Measurements from ENCODE around the gene APOM.
A peak's percentile ranks its signal among the peaks of the same experiment; 100 is the strongest.

Gene APOM

DNA sequence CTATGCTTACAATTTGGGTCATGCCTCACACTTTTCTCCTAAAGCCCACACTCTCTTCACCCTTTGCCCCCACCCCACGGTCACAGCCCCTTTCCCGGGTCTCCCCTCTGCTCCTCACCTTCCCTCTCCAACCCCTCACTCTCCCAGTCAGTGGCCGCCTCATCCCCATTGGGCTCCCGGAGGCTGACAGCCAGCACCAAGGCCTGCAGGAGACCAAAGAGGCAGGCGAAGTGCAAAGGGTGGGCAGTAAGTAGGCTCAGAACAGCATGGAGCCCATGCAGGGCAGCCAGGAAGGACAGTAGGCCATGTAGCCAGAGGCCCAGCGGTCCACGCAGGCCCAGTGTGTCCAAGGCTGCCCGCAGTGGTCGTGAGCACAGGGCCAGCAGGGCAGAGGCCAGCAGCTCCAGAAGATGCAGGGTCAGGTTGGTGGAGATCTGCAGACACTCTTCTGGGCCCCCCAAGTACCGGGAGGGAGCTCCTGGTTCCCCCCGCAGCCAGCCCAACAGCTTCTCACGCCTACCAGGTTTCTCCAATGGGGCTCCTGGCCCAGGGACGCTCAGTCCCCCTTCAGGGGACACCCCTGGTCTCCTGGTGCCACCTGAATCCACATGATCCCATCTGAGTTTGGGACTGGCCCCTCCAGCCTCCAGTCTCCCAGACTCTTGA lies 3.4 kb downstream of the APOM start:
- DNase-seq = no peak

DNA sequence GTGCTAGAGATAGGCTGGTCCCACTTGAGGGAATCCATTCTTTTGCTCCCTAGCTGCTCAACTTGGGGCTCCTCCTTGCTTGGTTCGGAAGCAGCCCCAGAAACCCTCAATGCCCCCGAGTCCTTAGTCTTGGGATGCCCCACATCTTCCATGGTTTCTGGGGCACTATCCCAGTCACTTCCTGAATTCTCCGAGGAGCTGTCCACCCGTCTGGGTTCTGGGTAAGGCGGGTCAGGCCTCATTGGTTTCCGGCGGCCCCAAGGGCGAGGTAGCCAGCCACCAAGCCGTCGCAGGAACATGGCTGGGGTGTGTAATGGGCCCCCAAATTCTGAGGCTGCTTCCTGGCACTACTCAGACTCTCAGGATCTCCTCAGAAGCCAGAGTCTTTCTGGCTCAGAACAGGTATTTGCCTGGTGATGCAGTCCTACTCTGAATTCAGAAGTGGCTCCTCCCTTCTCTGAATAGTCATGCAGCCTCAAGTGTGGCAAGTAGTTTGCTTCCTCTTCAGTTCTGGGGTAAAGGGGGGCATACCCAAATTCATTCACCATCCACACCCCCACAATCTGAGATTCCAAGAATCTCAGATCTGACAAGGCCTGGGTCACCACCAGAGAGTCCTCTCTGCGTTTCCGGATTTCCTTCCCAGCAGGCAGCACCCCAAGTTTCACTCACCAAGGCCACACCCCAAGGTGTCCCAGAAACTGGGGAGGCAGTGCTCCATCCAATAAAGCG lies 4.1 kb downstream of the APOM start:
- DNase-seq = peak; percentile 40

DNA sequence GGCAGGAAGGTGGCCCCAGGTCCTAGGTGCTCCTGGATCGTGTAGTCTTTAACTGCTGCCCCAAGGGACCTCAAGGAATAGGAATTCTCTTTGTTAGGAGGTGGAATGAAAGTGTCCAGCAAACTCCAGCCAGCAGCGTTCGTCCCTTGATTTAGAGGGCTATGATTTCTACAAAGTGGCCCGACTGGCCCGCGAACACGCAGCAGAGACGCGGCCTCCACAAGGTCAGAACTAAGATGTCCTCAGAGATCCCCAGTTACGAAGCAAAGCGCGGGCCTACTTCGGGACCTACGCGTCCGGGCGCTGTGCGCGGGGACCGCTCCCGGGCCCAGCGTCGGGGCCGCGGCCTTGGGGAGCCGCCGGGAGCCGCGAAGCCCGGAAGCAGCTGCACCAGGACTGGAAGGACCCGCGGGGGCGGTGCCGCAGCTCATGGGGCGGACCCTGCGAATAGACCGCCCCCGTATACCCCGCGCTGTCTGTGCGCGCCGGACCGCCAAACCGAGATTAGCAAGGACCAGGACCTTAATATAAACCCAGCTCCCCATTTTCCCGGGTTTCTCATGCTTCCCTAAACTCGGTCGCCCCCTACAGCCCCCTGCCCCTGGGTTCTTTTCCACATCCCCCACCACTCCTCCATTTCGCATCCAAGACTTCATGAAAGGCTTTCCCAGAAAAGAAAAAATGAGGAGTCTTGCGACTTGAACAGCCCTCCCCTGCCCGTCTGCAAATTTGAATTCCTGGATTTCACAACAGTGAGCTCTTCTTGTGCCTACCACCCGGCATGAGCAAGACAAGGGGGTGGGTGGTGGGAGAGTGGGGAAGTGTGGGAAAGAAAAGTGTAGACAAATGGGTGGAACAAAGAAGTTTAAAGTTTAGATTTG lies 4.9 kb downstream of the APOM start, which contains the start of gene C6orf47:
TSS of gene C6orf47 (minus strand) at position 398 of the 881 bp plus-strand sequence. CDS start 831 bp downstream, outside the sequence.
- DNase-seq = peak; percentile 86

- DNase-seq = no peak
Measured at GRCh38 chr6:31661262-31662123, 5.8 kb downstream of the APOM start.

DNA sequence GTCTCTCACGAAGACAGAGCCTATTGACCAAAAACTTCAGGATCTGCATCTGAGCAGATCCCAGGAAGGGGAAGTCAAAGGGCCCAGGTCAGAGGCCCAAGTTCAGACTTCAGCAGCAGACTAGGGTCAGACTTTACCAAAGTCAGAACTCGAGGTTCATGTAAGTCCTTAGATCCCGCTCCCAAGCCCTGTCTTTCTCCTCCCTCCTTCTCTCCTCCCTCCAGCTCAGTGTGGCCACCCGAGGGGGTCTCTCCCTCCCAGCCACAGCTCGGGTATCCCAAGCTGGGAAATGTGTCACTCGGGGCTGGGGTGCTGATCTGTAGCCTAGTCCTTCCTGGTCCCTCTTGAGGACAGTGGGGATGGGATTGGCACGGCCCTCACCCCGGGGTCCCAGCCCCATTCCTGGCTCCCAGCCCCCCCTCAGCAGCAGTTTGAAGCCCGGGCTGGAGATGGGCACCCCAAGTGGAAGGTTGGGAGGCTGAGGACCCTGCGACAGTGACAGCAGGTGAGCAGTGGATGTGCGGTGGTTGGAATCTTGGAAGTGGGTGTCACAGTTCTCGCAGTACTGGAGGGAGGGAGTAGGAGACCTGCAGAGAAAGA lies 6.5 kb downstream of the APOM start:
- DNase-seq = no peak

- DNase-seq = no peak
Measured at GRCh38 chr6:31663126-31663960, 7.6 kb downstream of the APOM start.

GRCh38 chr6:31663961-31664789 lies 8.5 kb downstream of the APOM start:
- no peak for DNase-seq

DNA sequence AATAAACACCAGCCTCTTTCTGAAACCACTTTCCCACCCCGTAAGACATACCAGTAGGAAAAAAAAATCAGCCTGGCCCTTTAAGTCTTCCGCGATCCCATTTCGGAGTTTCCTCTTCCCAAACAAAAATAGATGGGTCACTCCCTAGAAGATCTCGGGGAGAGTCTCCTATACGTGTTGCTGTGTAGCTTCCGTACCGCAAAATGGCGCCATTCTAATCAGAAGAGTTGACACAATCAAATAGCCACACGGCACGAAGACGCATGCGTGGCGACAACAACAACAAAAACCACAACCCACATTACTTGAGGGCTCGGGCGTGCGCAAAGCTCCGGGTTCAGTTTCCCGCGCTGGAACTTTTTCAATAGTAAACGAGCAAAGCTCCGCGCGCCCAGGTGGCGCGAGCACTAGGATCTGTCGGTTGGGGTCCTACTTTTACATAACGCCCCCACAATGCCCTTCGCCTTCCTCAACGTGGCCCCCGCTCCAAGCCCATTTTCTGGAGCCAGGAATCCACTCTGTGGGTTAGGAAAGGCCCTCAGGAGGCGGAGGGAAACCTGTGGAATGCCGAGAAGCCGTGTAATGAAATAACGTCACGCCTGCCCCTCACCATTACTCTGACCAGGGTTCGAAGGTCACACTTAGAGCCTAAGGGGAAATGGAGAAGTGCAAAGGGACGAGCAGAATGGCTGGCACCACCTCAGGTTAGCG lies 9.3 kb downstream of the APOM start, which contains the start of gene GPANK1:
TSS of gene GPANK1 (minus strand) at position 208 of the 711 bp plus-strand sequence. CDS start 519 bp downstream, outside the sequence.
- peak; percentile 95 for DNase-seq

GRCh38 chr6:31665501-31666336 lies 10.0 kb downstream of the APOM start, which contains the start of gene CSNK2B:
TSS of gene CSNK2B (plus strand) at chr6:31666080. CDS start at chr6:31666832, 752 bp downstream.
- DNase-seq = peak; percentile 98

DNA sequence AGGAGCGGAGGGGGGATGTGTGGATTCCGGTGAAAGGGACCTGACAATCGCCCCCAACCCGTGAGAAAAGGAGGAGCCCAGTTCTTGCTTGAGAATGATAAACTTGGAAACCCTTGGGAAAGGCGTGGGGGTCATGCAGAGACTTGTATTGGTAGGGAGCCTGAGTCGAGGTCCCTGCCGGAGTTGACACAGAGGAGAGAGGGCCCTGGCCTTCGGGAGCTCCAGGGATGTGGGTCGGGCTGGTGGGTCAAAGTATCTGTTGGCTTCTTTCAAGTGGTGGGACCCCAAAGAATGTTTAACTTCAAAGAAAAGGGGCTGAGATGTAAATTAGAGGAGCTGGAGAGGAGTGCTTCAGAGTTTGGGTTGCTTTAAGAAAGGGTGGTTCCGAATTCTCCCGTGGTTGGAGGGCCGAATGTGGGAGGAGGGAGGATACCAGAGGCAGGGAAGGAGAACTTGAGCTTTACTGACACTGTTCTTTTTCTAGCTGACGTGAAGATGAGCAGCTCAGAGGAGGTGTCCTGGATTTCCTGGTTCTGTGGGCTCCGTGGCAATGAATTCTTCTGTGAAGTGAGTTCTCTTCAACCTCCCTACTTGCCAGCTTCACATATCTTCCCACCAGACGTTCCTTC lies 10.8 kb downstream of the APOM start:
- no peak for DNase-seq

DNA sequence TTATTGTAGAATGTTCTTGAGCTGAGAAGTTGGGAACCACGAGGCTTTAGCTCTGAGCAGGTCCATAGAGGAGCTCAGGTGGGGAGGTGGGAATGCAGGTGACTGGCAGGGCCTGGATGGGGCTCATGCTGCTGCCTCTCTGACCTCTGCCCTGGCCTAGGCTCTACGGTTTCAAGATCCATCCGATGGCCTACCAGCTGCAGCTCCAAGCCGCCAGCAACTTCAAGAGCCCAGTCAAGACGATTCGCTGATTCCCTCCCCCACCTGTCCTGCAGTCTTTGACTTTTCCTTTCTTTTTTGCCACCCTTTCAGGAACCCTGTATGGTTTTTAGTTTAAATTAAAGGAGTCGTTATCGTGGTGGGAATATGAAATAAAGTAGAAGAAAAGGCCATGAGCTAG lies 14.0 kb downstream of the APOM start, which contains the start of gene LY6G5B:
TSS of gene LY6G5B (plus strand) at position 301 of the 400 bp plus-strand sequence. CDS start 975 bp downstream, outside the sequence.
- DNase-seq = no peak

GRCh38 chr6:31676322-31676903 lies 20.7 kb downstream of the APOM start:
- peak; percentile 34 for DNase-seq

- no peak for DNase-seq
Measured at GRCh38 chr6:31676904-31677303, 21.2 kb downstream of the APOM start.

- peak; percentile 81 for DNase-seq
Measured at GRCh38 chr6:31677955-31678354, 22.3 kb downstream of the APOM start.

- peak; percentile 77 for DNase-seq
Measured at GRCh38 chr6:31680226-31681134, 24.8 kb downstream of the APOM start, which contains the start of gene LY6G5C. TSS of gene LY6G5C (minus strand) at chr6:31681067. CDS start at chr6:31680373, 694 bp downstream.

Data from RPMI8226 (cell line).